Glomerular endothelial cell (primary cell): ENCODE results near the gene ECHS1. TPM values are rescaled to one million over a fixed set of nuclear protein-coding genes. Genes with fewer than 3 reads are reported as not detected.

Experiments
- DNase-seq: peaks from one replicate; pipeline ENCODE4 v3.0.0-alpha.2; 2011; ENCODE audit warnings: low read depth, low spot score; ENCODE audit errors: extremely low read depth
- total RNA-seq: library from RNA; depleted of rRNA; stranded (reverse); fragments of >200 nt; gene quantifications from 2 replicates; pipeline ENCODE4 v1.2.3, GENCODE V29; 2015

Gene ECHS1
- total RNA-seq, 1 donor from 2014 or later: 105 TPM

GRCh38 chr10:133359554-133359971 is 13.6 kb downstream of the ECHS1 start:
- DNase-seq: no peak

GRCh38 chr10:133358925-133359310 is 14.2 kb downstream of the ECHS1 start:
- DNase-seq: no peak

GRCh38 chr10:133358162-133358924 is 14.8 kb downstream of the ECHS1 start:
- DNase-seq: no peak

- DNase-seq: no peak
Observed at GRCh38 chr10:133357285-133358161, 15.6 kb downstream of the ECHS1 start, which contains the start of gene FUOM. Gene FUOM, minus strand, starts transcription at chr10:133358019. Its CDS starts 12 bp downstream, at chr10:133358007.

GRCh38 chr10:133356549-133357284 is 16.4 kb downstream of the ECHS1 start:
- DNase-seq: no peak

GRCh38 chr10:133355991-133356390 is 17.2 kb downstream of the ECHS1 start:
- no peak for DNase-seq

GRCh38 chr10:133355266-133355665 is 17.9 kb downstream of the ECHS1 start:
- DNase-seq: no peak

GRCh38 chr10:133354672-133355240 is 18.4 kb downstream of the ECHS1 start:
- DNase-seq: no peak

- no peak for DNase-seq
Observed at GRCh38 chr10:133353988-133354605, 19.1 kb downstream of the ECHS1 start.

GRCh38 chr10:133353202-133353959 is 19.8 kb downstream of the ECHS1 start:
- no peak for DNase-seq

GRCh38 chr10:133351408-133352318 is 21.5 kb downstream of the ECHS1 start:
- no peak for DNase-seq

- DNase-seq: no peak
Observed at GRCh38 chr10:133350950-133351329, 22.2 kb downstream of the ECHS1 start.

GRCh38 chr10:133350283-133350949 is 22.7 kb downstream of the ECHS1 start:
- no peak for DNase-seq

GRCh38 chr10:133349577-133350011 is 23.6 kb downstream of the ECHS1 start:
- no peak for DNase-seq

- no peak for DNase-seq
Observed at GRCh38 chr10:133349160-133349568, 24.0 kb downstream of the ECHS1 start.

- no peak for DNase-seq
Observed at GRCh38 chr10:133347710-133348517, 25.2 kb downstream of the ECHS1 start.

- no peak for DNase-seq
Observed at GRCh38 chr10:133346413-133346812, 26.7 kb downstream of the ECHS1 start.
